Heart right ventricle (tissue), 16 donors: ENCODE measurements around the gene HADHA. TPM values are rescaled to one million over a fixed set of nuclear protein-coding genes. Genes with fewer than 3 reads are reported as not detected.
"Not testable (repeated sequence)": the region's sequence is repeated elsewhere in the genome, so short reads cannot be mapped to it uniquely, and the experiment has no call there.

Experiments used
- ATAC-seq, 8 donors: fragments of 200-7000 bp; cut with Tn5 transposase; one replicate each; pipeline ENCODE4 v1.9.1; 2020; ENCODE audit warnings: mild to moderate bottlenecking in 8 of 8, moderate library complexity in 8 of 8, moderate number of reproducible peaks in 1 of 8
- DNase-seq, 2 donors: peaks; one replicate each; pipeline ENCODE4 v3.0.0-alpha.2; 2020
- H3K27ac ChIP-seq, 10 donors: fragments of 200-600 bp; sonication (generic) in 2 of 10; one replicate each; pipeline versions ENCODE4 v1.5.0 to v1.8.0; 2020 to 2022; ENCODE audit warnings: mild to moderate bottlenecking in 3 of 10
- H3K27me3 ChIP-seq, 7 donors: fragments of 200-600 bp; one replicate each; pipeline ENCODE4 v1.8.0; 2021 to 2022; ENCODE audit warnings: mild to moderate bottlenecking in 2 of 7
- H3K36me3 ChIP-seq, 9 donors: fragments of 200-600 bp; sonication (generic) in 1 of 9; one replicate each; pipeline versions ENCODE4 v1.5.0 to v1.8.0; 2020 to 2022; ENCODE audit warnings: mild to moderate bottlenecking in 2 of 9
- H3K4me1 ChIP-seq, 9 donors: fragments of 200-600 bp; sonication (generic) in 1 of 9; one replicate each; pipeline versions ENCODE4 v1.5.0 to v1.8.0; 2020 to 2022; ENCODE audit warnings: mild to moderate bottlenecking in 4 of 9
- H3K4me3 ChIP-seq, 10 donors: fragments of 200-600 bp; sonication (generic) in 2 of 10; one replicate each; pipeline versions ENCODE4 v1.5.0 to v1.8.0; 2020 to 2022; ENCODE audit warnings: mild to moderate bottlenecking in 7 of 10, moderate library complexity in 2 of 10
- H3K9me3 ChIP-seq, 11 donors: fragments of 200-600 bp in 10 of 11; sonication (generic) in 2 of 11; one replicate each; pipeline versions ENCODE4 v1.5.0 to v1.8.0; 2013 to 2022; ENCODE audit warnings: mild to moderate bottlenecking in 2 of 11, control low read depth in 1 of 11, moderate library complexity in 1 of 11
- CTCF ChIP-seq, 9 donors: fragments of 200-600 bp; sonication (generic) in 2 of 9; IDR thresholded peaks; one replicate each; pipeline versions ENCODE4 v1.5.0 to v1.8.0; 2021 to 2022; ENCODE audit warnings: antibody characterized with exemption in 9 of 9, mild to moderate bottlenecking in 5 of 9, moderate library complexity in 1 of 9
- WGBS, 2 donors: extraction: QIAGEN DNeasy Blood & Tissue Kit; methylation state at CpG; one replicate each; pipeline ENCODE4 v1.1.7; 2013; ENCODE audit warnings: inconsistent platforms in 1 of 2; 5-methylcytosine and 5-hydroxymethylcytosine counted together
- intact Hi-C, 10 donors: fragments of 100-400 bp; cut with DNase I; formaldehyde crosslinking; loops; one replicate each; pipeline versions ENCODE4 v1.11.1 to v1.14.2; 2022
- polyA plus RNA-seq, 2 donors: library from polyadenylated mRNA; stranded (reverse); fragments of 200-250 nt; gene quantifications; one replicate each; pipeline ENCODE4 v1.2.3, GENCODE V29; 2013
- total RNA-seq, 10 donors: library from RNA; stranded (reverse); fragmentation: NEBNext Ultra II Directional in 3 of 10; extraction: Animal tissue kit (Norgen Biotek cat#: 25700) in 3 of 10; gene quantifications; one replicate each; pipeline versions ENCODE4 v1.2.1 to v1.2.4, GENCODE V29; 2021 to 2023
- donor health status: Arrhythmogenic right ventricular cardiomyopathy.
- donor health status: ischemic (EF 13 %, LVEDD 7.1; RV severe dilation, severe dysfunction).
- donor health status: healthy with polysubstance abuse.
- donor health status: DM: no; HTN: yes; CAD: no.
- donor health status: DM: no; HTN: no; CAD: no.
- donor health status: ischemic (EF 25% LVEDD 6.9; RV normal size, moderate dysfunction).
- donor health status: ischemic (EF 25% LVEDD 5.7; RV mildly dilated, moderate dysfunction).
- donor health status: healthy.
- donor health status: DM: yes; HTN: yes; CAD: no.
- donor health status: Ischemic cardiomyopathy.
- donor health status: ischemic (EF 35%, LVEDD 5.7; RV mildly dilated, moderate dysfunction).
- donor health status: nonischemic (EF 11% LVEDD 7.7; RV severe dilation, severe dysfunction).
- donor health status: DM: yes; HTN: yes; CAD: no.
- donor health status: PGD.
- donor health status: ischemic (EF 29% LVEDD 5.4; RV normal size, mild dysfunction).
- donor health status: nonischemic (EF 23%, LVEDD 6.1; RV moderate dilation, normal function).

Gene HADHA
- total and polyA plus RNA-seq, 12 donors: 143 to 686 (median 377) TPM

- peaks cover 0 to 72% (median 34%) of the 10 kb centered on the region in 9 donors for H3K4me1 ChIP-seq
- ATAC-seq (no peak), DNase-seq (no peak)
- H3K27ac ChIP-seq: peak overlapping the region in 4 of 10 donors; percentile 0 to 69 (median 25)
- peaks cover 0 to 59% (median 0%) of the 10 kb centered on the region in 9 donors for H3K36me3 ChIP-seq
- intact Hi-C loops: no loop called here
- H3K27me3 ChIP-seq: no peaks in the 10 kb centered on the region
- no peaks in the 10 kb centered on the region for H3K9me3 ChIP-seq
- H3K4me3 ChIP-seq: no peak overlapping the region
- TF ChIP-seq CTCF (IDR thresholded peaks at IDR 0.05): no peak
Measured at GRCh38 chr2:26270373-26270772, 25.9 kb upstream of the HADHA start.

- no peaks in the 10 kb centered on the region for H3K9me3 ChIP-seq
- DNase-seq: no peak
- H3K4me3 ChIP-seq: no peak overlapping the region
- 90 to 96% methylated on average over 6 of the region's 6 CpGs for WGBS, 2 donors
- TF ChIP-seq CTCF (IDR thresholded peaks at IDR 0.05): no peak
- peak overlapping the region in 4 of 10 donors; percentile 19 to 69 (median 43) for H3K27ac ChIP-seq
- no peak for ATAC-seq
- H3K27me3 ChIP-seq: no peaks in the 10 kb centered on the region
- intact Hi-C loops: no loop called here
- peaks cover 0 to 65% (median 27%) of the 10 kb centered on the region in 9 donors for H3K4me1 ChIP-seq
- H3K36me3 ChIP-seq: peaks cover 0 to 62% (median 3%) of the 10 kb centered on the region in 9 donors
Measured at GRCh38 chr2:26269571-26270158, 25.2 kb upstream of the HADHA start.

- H3K4me3 ChIP-seq, intact Hi-C loops, DNase-seq, H3K9me3 ChIP-seq, H3K27me3 ChIP-seq: not testable (repeated sequence)
- 88 to 93% methylated on average over 12 of the region's 12 CpGs for WGBS, 2 donors
- H3K27ac ChIP-seq: peak overlapping the region in 6 of 10 donors; percentile 19 to 69 (median 34)
- H3K36me3 ChIP-seq: peaks cover 0 to 71% (median 12%) of the 10 kb centered on the region in 9 donors
- H3K4me1 ChIP-seq: peaks cover 0 to 57% (median 18%) of the 10 kb centered on the region in 9 donors
- ATAC-seq: peak in 1 of 8 donors; percentile 22
Measured at GRCh38 chr2:26268670-26269385, 24.4 kb upstream of the HADHA start.

- ATAC-seq: peak in 6 of 8 donors; percentile 25 to 79 (median 73)
- TF ChIP-seq CTCF (IDR thresholded peaks at IDR 0.05): no peak
- peaks cover 0 to 72% (median 18%) of the 10 kb centered on the region in 9 donors for H3K36me3 ChIP-seq
- H3K4me1 ChIP-seq: peaks cover 0 to 51% (median 12%) of the 10 kb centered on the region in 9 donors
- no peaks in the 10 kb centered on the region for H3K27me3 ChIP-seq
- no peak for DNase-seq
- no peaks in the 10 kb centered on the region for H3K9me3 ChIP-seq
- 54 to 67% methylated on average over 4 of the region's 4 CpGs for WGBS, 2 donors
- intact Hi-C loops: no loop called here
- no peak overlapping the region for H3K4me3 ChIP-seq
- peak overlapping the region in 6 of 10 donors; percentile 19 to 69 (median 34) for H3K27ac ChIP-seq
Measured at GRCh38 chr2:26268213-26268612, 23.8 kb upstream of the HADHA start.

- intact Hi-C loops, H3K27ac ChIP-seq, H3K27me3 ChIP-seq, ATAC-seq, H3K4me3 ChIP-seq, DNase-seq, H3K9me3 ChIP-seq: not testable (repeated sequence)
- 89 to 92% methylated on average over 8 of the region's 8 CpGs for WGBS, 2 donors
- H3K36me3 ChIP-seq: peaks cover 0 to 93% (median 13%) of the 10 kb centered on the region in 9 donors
- peaks cover 0 to 35% (median 24%) of the 10 kb centered on the region in 9 donors for H3K4me1 ChIP-seq
Measured at GRCh38 chr2:26258836-26259235, 14.4 kb upstream of the HADHA start.
